LHCN-M2 (cell line): Measurements from ENCODE around the gene CEP57L1. TPM values are rescaled to one million over a fixed set of nuclear protein-coding genes. Genes with fewer than 3 reads are reported as not detected.

ENCODE experiments used
- DNase-seq: peaks from one replicate; pipeline ENCODE4 v3.0.0-alpha.2; 2012; ENCODE audit warnings: low read depth
- polyA plus RNA-seq: library from polyadenylated mRNA; unstranded; fragments of >200 nt; gene quantifications from one replicate; pipeline ENCODE4 v1.2.1, GENCODE V29; 2012; ENCODE audit warnings: missing spikeins
- total RNA-seq: library from RNA; depleted of rRNA; stranded (reverse); fragments of >200 nt; gene quantifications from 2 replicates; pipeline ENCODE4 v1.2.3, GENCODE V29; 2014; rRNA removed

CEP57L1 gene
- 31.7 and 44.6 TPM in 2 replicates for total RNA-seq
- polyA plus RNA-seq = 7.9 TPM

DNA sequence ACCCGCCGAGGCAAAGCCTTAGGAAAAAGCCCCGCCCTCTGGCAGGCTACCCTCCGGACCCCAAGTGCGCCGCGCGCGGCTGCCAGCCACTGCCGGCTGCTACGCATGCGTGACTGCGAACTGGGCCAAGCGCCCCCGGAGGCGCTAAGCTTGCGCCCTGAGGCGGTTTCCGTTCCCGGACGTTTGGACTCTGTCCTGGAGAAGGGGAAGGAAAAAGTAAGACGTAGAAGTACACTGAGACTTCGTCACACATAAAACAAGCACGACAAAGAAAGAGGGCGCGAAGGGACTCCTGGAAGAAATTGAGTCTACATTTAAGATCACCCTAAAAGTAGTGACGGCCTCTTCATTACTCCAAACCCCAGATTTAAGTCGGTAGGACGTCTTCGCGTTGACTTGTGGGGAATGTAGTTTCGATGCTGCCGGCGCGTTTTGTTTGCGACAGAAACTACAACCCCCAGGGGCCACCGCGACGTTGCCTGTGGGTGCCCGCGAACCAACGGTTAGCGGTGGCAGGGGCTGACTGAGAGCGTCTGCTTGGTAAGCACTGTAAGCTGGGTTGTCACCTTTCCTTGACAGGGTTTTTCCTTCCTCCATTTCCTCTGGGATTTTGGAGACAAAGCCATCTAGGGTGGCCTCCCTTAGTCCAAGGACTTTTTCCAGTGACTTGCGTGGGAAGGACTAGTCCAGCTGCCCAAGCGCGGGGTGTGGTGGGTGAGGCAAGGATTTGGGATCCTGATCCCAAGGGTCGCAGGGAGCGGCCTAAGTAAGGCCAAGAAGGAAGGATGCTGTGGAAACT lies at the start of gene CEP57L1:
CEP57L1 (plus strand) TSS at position 472 of the 799 bp plus-strand sequence. CDS start 49,715 bp downstream, outside the sequence.
- DNase-seq = peak; percentile 97

DNA sequence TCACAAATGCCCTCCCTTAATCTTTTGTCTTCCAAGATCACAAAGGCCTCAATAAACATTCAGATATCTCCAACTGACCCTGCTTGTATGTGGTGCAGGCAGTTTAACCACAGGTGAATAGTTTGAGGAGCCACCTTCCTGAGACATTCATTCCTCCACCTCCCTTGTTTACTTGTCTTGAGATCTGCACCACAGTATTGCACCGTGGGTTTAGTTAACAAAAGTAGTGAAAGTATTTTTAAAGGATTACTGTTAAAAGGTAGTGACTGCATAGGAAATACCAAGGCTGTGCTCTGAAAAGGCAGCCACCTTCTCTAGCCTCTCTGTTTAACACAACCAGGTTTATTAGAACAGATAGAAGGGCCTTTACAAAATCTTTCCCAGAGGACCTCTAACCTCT lies 47.1 kb upstream of the CEP57L1 start:
- no peak for DNase-seq

DNA sequence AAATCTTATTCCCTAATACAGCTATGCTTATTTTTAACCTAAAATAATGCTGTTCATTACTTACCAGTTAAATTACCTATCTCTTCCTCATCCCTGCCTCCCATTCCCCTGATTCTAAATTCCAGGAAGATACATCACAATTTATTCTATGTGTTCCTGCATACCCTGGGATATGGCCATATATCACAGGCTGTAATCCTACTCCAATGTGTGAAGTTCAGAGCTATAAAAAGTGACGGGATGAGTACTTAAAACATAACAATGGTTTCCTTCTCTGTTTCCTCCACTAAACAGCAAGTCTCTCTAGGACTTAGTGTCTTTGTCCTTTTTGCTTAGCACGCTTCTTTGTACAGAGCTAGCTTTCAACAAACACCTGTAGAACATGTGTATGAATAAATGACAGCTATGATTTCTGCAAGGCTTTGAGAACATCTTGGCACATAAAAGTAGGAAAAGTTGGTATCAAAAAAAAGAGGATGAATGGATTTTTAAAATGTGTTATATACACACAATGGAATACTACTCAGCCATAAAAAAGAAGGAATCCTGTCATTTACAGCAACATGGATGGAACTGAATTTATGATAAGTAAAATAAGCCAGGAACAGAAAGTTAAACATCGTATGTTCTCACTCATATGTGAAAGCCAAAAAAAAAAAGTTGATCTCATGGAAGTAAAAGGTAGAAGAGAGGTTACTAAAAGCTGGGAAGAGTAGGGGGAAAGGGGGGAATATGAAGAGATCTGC lies 46.5 kb upstream of the CEP57L1 start:
- no peak for DNase-seq

DNA sequence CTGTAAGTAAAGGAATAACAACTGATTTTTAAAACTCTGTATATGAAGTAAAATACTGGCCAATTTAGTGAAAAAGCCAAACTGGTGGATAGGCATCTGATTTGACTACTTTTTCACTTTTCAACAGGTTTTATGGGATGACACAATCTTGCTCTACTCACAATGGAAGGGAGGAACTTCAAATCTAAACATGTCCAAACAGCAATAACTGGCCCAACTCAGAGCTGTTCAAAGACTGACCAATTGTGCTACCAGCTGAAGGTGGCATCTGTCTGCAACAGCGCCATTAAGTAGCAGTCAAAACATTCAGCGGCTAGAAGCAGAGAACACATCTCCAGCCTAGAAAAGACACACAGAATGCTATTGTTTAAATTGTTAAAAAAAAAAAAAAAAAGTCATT lies 45.3 kb upstream of the CEP57L1 start:
- peak; percentile 19 for DNase-seq

DNA sequence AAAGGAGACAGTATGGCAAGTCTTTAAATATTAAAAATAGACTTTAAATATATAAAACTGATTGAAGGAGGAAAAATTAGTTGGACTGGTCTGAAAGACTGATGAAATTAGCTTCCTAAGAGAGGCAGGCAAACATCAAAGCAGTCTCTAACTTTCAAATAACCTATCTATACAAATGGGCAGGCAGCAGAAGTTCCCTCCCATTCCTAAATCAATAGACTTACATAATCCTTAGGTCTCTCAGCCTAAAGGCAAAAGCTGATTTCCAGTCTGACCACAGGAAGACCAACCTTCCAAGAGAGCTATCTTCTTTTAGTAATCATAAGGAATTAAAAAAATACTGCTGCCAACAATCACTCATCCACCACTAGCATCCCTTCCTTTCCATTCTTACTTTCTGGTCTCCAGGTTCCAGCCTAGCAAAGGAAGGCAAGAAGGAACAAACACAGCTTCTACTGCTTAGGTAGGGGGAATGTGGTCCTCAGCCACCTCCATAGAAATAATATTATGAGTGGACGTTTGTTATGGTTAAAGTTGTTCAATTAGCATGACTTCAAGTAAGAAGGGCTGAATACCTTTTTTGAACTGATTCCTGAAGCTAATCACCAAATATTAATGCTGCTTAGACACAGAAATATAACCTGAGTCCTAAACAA lies 44.7 kb upstream of the CEP57L1 start:
- no peak for DNase-seq

DNA sequence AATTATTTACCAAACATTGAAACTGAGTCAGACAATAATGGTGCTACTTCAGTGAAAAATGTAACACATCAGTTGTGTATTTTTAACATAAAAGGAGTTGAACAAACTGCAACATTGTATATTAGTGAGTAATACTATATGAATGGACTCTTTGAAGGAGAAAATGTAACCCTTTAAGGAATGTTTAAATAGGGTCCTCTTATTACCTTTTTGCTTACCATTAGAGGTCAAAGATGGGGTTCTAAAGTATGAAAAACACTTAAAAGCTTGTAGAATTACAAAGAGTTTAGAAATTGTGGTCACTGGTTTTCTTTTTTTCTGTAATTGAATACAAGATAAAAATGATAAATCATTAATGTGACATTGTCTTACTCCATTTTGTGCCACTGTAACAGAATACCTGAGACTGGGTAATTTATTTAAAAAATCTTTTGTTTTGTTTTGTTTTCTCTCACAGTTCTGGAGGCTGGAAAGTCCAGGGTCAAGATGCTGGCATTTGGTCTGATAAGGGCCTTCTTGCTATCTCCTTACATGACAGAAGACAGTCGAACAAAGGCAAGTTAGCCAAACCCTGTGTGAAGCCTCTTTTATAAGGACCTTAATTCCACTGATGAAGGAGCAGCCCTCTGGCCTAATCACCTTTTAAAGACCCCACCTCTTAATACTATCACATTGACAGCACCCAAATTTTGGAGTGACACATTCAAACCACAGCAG lies 43.8 kb upstream of the CEP57L1 start:
- no peak for DNase-seq

DNA sequence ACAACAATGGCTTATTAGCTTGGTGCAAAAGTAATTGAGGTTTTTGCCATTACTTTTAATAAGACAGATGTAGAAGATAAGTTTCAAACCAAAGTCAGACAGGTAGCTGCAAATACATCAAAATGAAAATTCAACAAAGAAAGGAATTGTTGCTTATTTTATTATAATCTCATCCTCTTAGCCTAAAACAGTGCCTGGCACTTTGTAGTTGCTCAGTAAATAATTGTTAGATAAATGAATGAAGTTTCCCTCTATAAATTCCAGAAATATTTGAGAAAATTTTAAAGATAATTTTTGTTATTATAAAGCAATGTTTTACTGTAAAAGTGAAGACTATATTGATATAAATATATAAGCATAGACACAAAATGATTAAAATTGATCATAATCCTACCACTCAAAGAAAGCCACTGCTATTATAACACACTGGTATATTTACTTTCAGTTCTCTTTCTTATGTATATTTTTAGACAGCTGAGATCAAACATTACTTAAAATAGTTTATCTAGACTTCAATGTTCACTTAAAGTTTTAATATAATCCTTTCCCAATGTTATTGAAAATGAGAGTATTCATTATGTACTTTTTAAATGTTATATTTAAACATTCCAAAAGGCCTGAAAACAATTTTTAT lies 43.2 kb upstream of the CEP57L1 start:
- DNase-seq = no peak

DNA sequence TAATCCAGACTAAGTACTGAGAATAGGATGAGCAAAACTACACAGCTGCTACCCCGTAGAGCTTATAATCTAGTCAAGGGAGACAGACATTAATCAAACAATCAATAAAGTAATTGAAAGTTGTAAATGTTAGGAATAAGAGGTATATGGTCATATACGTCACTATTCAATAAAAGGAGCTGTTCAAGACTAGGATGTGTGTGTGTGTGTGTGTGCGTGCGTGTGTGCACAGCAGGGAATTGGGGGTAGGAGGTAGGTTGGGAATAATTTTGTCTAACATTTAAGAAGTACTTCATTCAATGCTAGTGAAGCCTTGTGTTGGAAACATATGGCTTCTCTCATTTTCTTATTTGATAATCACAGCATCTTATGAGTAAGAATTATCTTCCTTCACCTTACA lies 42.5 kb upstream of the CEP57L1 start:
- no peak for DNase-seq

DNA sequence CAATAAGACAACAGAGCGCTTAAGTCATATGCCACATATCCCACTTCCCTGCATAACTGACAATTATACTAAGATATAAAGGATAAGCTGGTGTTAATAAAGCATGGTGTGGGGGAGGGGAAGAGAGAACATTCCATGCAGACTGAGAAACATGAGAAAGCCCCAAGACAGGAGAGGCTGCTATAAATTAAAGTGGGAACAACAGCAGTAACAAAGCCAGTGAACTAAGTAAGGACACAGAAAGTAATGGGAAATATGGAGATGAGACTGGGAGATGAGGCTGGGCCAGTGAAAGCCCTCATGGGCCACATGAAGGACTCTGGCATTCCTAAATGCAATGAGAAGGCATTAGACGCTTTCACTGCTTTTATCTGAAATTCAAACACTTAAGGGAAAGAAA lies 42.0 kb upstream of the CEP57L1 start:
- no peak for DNase-seq

DNA sequence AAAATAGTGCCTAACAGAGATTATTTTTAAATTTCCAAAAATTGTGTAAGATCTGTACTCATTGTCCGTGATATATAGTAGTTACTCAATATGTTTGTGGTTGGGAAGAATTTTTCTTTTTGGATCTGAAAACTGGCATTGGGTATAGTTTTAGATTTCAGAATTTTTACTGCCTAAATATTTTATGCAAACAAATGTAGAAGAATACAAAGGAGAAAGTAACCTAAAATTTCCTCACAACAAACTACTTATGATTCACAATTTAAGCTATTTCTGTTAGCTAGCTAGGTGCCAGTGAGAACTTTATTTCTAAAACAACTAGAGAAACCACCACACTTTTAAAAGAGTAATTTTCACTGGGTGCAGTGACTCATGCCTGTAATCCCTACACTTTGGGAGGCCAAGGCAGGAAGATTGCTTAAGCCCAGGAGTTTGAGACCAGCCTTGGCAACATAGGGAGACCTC lies 39.5 kb upstream of the CEP57L1 start:
- peak; percentile 67 for DNase-seq

DNA sequence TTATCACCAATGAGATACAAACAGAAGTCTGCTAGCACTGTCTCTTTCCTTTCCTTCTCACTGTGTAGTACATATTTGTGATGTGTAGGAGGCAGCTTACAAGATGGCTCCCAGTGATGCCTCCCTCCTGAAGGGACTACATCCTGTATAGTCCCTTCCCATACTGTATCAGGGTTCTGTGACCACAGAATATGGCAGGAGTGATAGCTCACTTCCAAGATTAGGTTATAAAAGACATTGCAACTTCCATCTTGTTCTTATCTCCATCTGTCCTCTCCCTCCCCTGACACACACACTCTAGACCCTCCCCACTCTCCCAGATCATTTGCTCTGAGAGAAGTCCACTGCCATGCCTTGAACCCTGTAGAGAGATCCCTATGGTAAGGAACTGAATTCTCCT lies 38.6 kb upstream of the CEP57L1 start:
- DNase-seq = no peak

DNA sequence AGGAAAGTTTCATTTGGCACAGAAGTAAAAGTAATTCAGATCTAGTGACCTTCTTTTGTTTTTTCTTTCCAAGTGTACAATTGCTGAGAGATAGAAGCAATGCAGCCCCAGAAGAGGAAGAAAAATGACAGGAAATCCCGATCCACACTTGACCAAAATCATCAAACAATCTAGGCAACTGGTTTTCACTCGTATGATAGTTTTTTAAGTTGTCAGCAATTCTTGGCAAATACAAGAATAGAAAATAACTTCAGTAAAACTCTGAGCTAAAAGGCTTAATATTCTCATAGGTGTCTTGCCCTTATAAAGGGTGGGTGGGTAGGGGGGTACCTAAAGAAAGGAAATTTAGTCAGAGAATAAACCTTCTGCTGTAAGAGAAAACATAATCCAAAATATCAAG lies 36.7 kb upstream of the CEP57L1 start:
- DNase-seq = no peak

DNA sequence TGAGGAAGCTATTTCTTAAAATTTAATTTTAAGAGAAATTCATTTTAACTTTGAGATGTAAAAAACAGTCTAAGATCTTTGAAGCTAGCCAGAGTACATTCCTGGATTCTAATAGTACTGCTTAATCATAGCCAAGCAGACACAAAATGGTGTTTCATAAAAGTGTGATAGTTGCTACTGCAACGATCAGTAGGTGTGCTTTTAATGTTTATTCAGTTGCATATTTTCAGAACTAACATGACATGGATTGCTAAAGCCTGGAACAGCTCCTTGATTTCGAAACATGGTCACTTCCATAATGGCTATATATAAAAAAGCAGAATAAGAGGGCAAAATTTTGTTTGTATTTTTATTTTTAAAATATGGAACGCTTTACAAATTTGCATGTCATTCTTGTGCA lies 36.2 kb upstream of the CEP57L1 start:
- DNase-seq = peak; percentile 47

DNA sequence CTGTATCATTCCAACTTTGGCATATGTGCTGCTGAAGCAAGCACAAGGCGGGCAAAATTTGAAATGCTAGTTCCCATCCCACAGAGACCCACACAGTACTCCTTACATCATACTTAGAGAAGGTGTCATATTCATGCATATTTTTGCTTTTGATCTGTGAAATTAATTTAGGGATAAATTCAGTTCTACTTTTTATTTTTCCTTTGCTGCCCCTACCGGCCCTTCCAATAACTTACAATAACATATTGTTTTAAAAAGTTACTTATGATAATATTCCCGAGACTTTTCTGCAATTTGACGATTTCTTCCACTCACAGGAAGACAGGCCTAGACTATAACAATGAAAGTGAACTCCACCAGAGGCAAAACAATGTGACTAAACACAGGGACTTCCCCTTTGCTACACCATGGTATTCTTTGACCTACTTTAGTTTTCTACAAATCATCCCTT lies 35.7 kb upstream of the CEP57L1 start:
- peak; percentile 71 for DNase-seq

DNA sequence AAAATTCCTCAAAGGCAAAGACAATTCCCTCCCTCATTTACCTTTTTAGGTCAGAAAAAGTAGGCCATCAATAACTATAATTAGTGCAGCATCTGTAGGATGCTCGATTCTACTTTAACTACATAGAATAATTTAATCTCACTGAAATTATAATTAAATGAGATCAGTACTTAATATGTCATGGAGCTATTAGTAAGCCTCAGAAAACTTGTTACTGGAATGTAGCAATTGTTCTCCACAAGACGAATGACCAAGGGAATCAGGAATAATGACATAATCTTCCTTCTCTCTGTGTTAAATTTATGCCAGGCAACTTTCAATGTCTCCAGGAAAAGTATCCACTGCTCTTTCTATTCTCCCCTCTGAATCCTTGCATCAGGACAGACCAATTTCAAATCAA lies 34.7 kb upstream of the CEP57L1 start:
- no peak for DNase-seq

DNA sequence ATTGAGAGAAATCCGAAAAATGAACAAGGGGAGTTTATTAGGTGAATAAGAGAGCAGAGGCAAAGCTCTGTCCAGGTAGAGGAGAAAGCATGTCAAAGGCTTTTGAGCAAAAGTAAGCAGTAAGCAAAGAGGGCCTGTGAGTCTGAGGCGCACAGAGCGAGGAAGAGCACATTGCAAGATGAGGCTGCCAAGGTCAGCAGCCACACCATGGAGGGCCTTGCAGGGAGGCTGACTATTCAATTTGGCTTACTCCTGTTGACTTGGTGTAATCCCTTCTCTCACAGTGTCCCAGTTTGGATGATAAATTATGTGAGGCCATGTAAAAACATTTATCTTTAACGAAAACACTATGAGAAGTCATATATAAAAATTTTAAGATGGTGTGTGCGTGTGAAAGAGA lies 33.1 kb upstream of the CEP57L1 start:
- DNase-seq = no peak

DNA sequence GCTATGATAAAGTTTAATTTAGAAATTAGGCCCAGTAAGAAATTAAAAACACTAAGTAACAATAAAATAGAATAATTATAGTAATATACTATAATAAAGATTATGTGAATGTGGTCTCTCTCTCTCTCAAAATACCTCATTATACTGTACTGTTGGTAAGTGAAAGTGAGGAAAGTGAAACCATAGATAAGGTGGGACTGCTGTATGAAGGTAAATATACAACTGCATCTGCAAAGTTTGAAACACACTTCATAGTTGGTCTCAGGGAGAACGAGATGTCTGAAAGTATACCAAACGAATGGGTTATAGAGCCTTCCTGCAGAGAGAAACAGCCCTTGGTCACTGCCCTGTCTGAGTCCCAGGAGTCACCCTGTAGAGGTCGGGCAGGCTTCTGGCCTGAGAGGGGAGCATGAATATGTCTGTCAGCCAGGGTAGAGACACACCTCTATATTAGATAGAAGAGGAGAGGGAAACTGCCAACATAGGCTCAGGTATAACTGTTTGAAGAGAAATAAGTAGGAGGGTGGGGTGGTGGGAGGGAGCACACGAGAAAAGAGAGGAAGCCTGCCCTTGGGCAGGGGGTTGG lies 32.4 kb upstream of the CEP57L1 start:
- no peak for DNase-seq

DNA sequence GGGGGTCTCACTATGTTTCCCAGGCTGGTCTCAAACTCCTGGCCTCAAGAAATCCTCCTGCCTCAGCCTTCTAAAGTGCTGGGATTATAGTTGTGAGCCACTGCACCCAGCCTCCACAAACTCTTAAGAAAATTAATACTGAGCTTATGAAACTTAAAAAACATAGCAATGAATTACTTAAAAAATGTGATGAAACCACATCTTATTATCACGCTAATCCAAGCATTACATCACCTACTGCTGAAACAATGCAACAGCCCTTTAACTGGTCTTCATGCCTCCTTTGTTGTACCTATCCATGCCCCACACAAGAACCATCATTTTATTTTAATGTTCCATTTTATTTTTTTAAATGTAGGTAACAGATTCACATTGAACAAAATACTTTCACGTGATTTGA lies 25.6 kb upstream of the CEP57L1 start:
- DNase-seq = no peak

DNA sequence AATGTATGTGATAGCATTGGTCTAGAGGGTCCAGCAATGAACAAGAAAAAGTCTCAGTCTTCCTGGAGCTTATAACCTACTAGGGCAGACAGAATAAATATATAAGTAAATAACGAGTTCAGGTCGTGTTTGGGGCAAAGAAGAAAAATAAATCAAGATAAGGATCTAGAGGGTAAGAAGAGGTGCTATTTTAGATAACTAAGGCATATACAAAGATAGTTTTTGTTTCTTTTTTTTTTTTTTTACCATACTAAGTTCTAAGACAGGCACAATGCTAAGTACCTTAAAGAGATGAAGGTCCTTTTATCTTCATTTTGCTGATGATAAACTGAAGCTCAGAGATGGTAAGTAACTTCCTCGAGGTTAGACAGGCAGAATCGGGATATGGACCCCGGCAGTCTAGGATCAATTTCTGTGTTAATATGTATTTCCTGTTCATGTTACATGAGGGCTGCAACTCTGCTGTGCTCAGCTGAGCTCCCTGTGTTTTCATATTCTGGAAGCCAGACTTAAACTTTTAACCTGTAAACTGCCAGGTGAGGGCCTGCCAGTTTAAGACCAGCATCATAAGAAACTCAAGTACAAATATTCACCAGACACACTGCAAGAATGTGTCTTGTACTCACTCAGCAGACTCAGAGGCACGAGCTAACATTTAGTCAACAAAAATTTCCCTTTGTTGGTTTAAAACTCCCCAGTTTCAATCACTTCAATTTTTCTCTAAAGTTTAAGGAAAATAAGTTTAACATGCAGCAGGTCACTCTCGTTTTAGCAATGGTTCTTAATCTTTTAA lies 24.0 kb upstream of the CEP57L1 start:
- DNase-seq = no peak
